Panc1 (cell line): ENCODE results near the gene LYZL2. TPM values are rescaled to one million over a fixed set of nuclear protein-coding genes. Genes with fewer than 3 reads are reported as not detected.

Experiments
- ATAC-seq: fragments of 200-7000 bp; cut with Tn5 transposase; 2 replicates; pipeline ENCODE4 v1.9.1; 2020; ENCODE audit warnings: mild to moderate bottlenecking, moderate library complexity
- BruUV-seq: library from RNA; stranded (reverse); fragments of 400-500 nt; replicated peaks from 2 replicates; lab custom pipeline; 2021; lab: Mats Ljungman, UMichigan
- CTCF ChIA-PET: fragments of 300-600 bp; sonication (Branson Sonifier 250); formaldehyde crosslinking; loops from one replicate; lab custom pipeline; 2022; ENCODE audit warnings: antibody characterized with exemption; lab: Charles Lee
- POLR2A ChIA-PET: fragments of 300-600 bp; sonication (Branson Sonifier 250); formaldehyde crosslinking; loops from one replicate; lab custom pipeline; 2022; ENCODE audit warnings: antibody characterized with exemption; lab: Charles Lee
- DNase-seq: peaks from one replicate; pipeline ENCODE4 v3.0.0-alpha.2; 2010; ENCODE audit warnings: low read depth, low spot score
- H3K27ac ChIP-seq: 2 replicates; pipeline ENCODE4 v1.5.1; 2011; ENCODE audit warnings: mild to moderate bottlenecking, low read length, inconsistent platforms
- H3K27me3 ChIP-seq: fragments of 200-500 bp; sonication (Bioruptor generic); 2 replicates; pipeline ENCODE4 v1.6.0; 2014; ENCODE audit warnings: low read length, inconsistent platforms; ENCODE audit not compliant: control insufficient read depth, insufficient read depth
- H3K36me3 ChIP-seq: fragments of 200-500 bp; sonication (Bioruptor generic); 2 replicates; pipeline ENCODE4 v1.5.1; 2014; ENCODE audit warnings: inconsistent platforms, mild to moderate bottlenecking, low read length, moderate library complexity; ENCODE audit not compliant: control insufficient read depth, insufficient read depth
- H3K4me1 ChIP-seq: 2 replicates; pipeline ENCODE4 v1.5.1; 2011; ENCODE audit warnings: inconsistent platforms, mild to moderate bottlenecking, low read length, moderate library complexity; ENCODE audit not compliant: control insufficient read depth, insufficient read depth
- H3K4me3 ChIP-seq, 2 experiments: 2 replicates each; pipeline ENCODE4 v1.5.1; 2011 to 2012; ENCODE audit warnings: low read depth in 2 of 2, low read length in 2 of 2, mild to moderate bottlenecking in 2 of 2, inconsistent platforms in 1 of 2, moderate library complexity in 1 of 2
- H3K9me3 ChIP-seq: fragments of 200-500 bp; sonication (Bioruptor generic); 2 replicates; pipeline ENCODE4 v1.5.1; 2014; ENCODE audit warnings: low read depth, mild to moderate bottlenecking, inconsistent platforms, low read length, moderate library complexity; ENCODE audit not compliant: control insufficient read depth, insufficient read depth
- CTCF ChIP-seq: fragments of 450-650 bp; IDR thresholded peaks from 2 replicates; pipeline ENCODE4 v1.5.1; 2017; ENCODE audit warnings: mild to moderate bottlenecking
- POLR2AphosphoS5 ChIP-seq: IDR thresholded peaks from 2 replicates; pipeline ENCODE4 v1.6.1; 2012; ENCODE audit warnings: mild to moderate bottlenecking, low read depth, low read length, moderate library complexity
- REST ChIP-seq, 2 experiments: IDR thresholded peaks; 2 replicates each; pipeline ENCODE4 v1.6.1; 2011 to 2012; ENCODE audit warnings: low read depth in 2 of 2, control low read depth in 1 of 2, low read length in 1 of 2, mild to moderate bottlenecking in 1 of 2, moderate library complexity in 1 of 2; ENCODE audit not compliant: insufficient read depth in 1 of 2
- SIN3A ChIP-seq: IDR thresholded peaks from 2 replicates; pipeline ENCODE4 v1.6.1; 2012; ENCODE audit warnings: low read depth, mild to moderate bottlenecking, low read length, moderate library complexity, borderline replicate concordance; ENCODE audit not compliant: insufficient read depth
- TCF7L2 ChIP-seq: IDR thresholded peaks from 2 replicates; pipeline ENCODE4 v1.6.1; 2011; ENCODE audit warnings: mild to moderate bottlenecking, low read depth, low read length, inconsistent platforms
- in situ Hi-C: cut with HindIII; loops from 2 replicates; pipeline ENCODE4 v1.10.0; 2016; ENCODE audit warnings: low sequenced_read_pairs, low pct_unique_long_range_greater_than_20kb
- intact Hi-C: fragments of 100-400 bp; cut with micrococcal nuclease; formaldehyde crosslinking; loops from one replicate; pipeline ENCODE4 v1.10.0; 2022; ENCODE audit not compliant: unreplicated experiment
- total RNA-seq: library from RNA; stranded (reverse); gene quantifications from one replicate; pipeline ENCODE4 v1.2.1, GENCODE V29; 2021; ENCODE audit not compliant: unreplicated experiment

The LYZL2 gene
- total RNA-seq, 1 experiment from 2014 or later: not detected

- POLR2A ChIA-PET: no interaction called here
- no peak overlapping the region for H3K4me3 ChIP-seq
- no TSS peak for BruUV-seq
- intact Hi-C loops (no loop called here), in situ Hi-C loops (no loop called here)
- H3K27me3 ChIP-seq: no peaks in the 10 kb centered on the region
- no peaks in the 10 kb centered on the region for H3K4me1 ChIP-seq
- no peak overlapping the region for H3K27ac ChIP-seq
- CTCF ChIA-PET: interaction anchor here (0.9 kb wide), 1 partner anchor 75 kb away, joined by 4 read pairs; no protein-coding TSS in a partner anchor
- no peaks in the 10 kb centered on the region for H3K9me3 ChIP-seq
- ATAC-seq (no peak), DNase-seq (no peak)
- no peak for TF ChIP-seq POLR2AphosphoS5
- no peak for TF ChIP-seq SIN3A
- no peak for TF ChIP-seq REST (IDR thresholded peaks at IDR 0.05; ENCODE audit: insufficient read depth in 1 of 2, low read depth in 2 of 2, low read length in 1 of 2)
- TF ChIP-seq TCF7L2: no peak
- H3K36me3 ChIP-seq: no peaks in the 10 kb centered on the region
Measured at GRCh38 chr10:30580241-30580640, 49.3 kb downstream of the LYZL2 start.

- H3K4me3 ChIP-seq: no peak overlapping the region
- H3K9me3 ChIP-seq: no peaks in the 10 kb centered on the region
- POLR2A ChIA-PET: no interaction called here
- no peak for ATAC-seq
- in situ Hi-C loops: no loop called here
- no TSS peak for BruUV-seq
- H3K4me1 ChIP-seq: no peaks in the 10 kb centered on the region
- no peak for DNase-seq
- no peak for TF ChIP-seq POLR2AphosphoS5
- no peak for TF ChIP-seq CTCF
- no peak for TF ChIP-seq TCF7L2
- TF ChIP-seq SIN3A: no peak
- TF ChIP-seq REST (IDR thresholded peaks at IDR 0.05; ENCODE audit: insufficient read depth in 1 of 2, low read depth in 2 of 2, low read length in 1 of 2): no peak
- no peaks in the 10 kb centered on the region for H3K36me3 ChIP-seq
- CTCF ChIA-PET: no interaction called here
- H3K27ac ChIP-seq: no peak overlapping the region
- H3K27me3 ChIP-seq: no peaks in the 10 kb centered on the region
- intact Hi-C loops: no loop called here
Measured at GRCh38 chr10:30579574-30579973, 50.0 kb downstream of the LYZL2 start.
